HG02852 (cell line): ENCODE measurements around the gene FKBP9.

Experiments
- ATAC-seq: cut with Tn5 transposase; IDR thresholded peaks from one replicate; pipeline ENCODE4 v1.9.1; 2021; ENCODE audit warnings: mild to moderate bottlenecking, moderate library complexity; ENCODE audit not compliant: unreplicated experiment

FKBP9 gene

GRCh38 chr7:33054261-33054964 lies 97.2 kb downstream of the FKBP9 start:
- ATAC-seq, result no peak

- ATAC-seq, result no peak
Observed at GRCh38 chr7:33055158-33055557, 97.9 kb downstream of the FKBP9 start.
